ENCODE results near the gene SSC4D. TPM values are rescaled to one million over a fixed set of nuclear protein-coding genes. Genes with fewer than 3 reads are reported as not detected.
A peak's percentile ranks its signal among the peaks of the same experiment; 100 is the strongest.

Gene SSC4D
- total and polyA plus RNA-seq, 9 of the 15 experiments (the other 6 are each of a cell fraction or from before 2014, with no cell fraction given) = 0.06 to 1.1 (median 0.85) TPM; not detected in 1

GRCh38 chr7:76397409-76398183 is 11.9 kb downstream of the SSC4D start (continued):
- TF ChIP-seq CGGBP1 (CRISPR knock-in tag; IDR thresholded peaks at IDR 0.05) (no peak), ZNF766 (CRISPR knock-in tag; conservative IDR thresholded peaks at IDR 0.05) (no peak), ZNF75A (CRISPR knock-in tag; IDR thresholded peaks at IDR 0.05) (no peak), MCM3 (IDR thresholded peaks at IDR 0.05) (no peak), ZNF263 (CRISPR knock-in tag; IDR thresholded peaks at IDR 0.05; ENCODE audit: borderline replicate concordance) (no peak), ZNF778 (CRISPR knock-in tag; IDR thresholded peaks at IDR 0.05) (no peak), HSF4 (CRISPR knock-in tag; IDR thresholded peaks at IDR 0.05; ENCODE audit: borderline replicate concordance) (no peak), MGA (IDR thresholded peaks at IDR 0.05) (peak; percentile 99), MTA1 (IDR thresholded peaks at IDR 0.05; ENCODE audit: borderline replicate concordance) (no peak), CCNT2 (IDR thresholded peaks at IDR 0.05; ENCODE audit: borderline replicate concordance, extremely low read depth, insufficient read length, low read depth, low read length) (peak; percentile 63), MIER1 (IDR thresholded peaks at IDR 0.05; ENCODE audit: low read depth) (0 out of 2 replicates have a peak, but pooled peaks have one; percentile 64), ARID1B (IDR thresholded peaks at IDR 0.05) (peak; percentile 59), NFATC3 (IDR thresholded peaks at IDR 0.05) (no peak), GATAD2A (IDR thresholded peaks at IDR 0.05) (no peak; the same call in 1 of the 2 replicates), ZNF143 (CRISPR knock-in tag; IDR thresholded peaks at IDR 0.05) (peak; percentile 44; the same call in 1 of the 2 replicates), LEF1 (IDR thresholded peaks at IDR 0.05) (no peak; the same call in 1 of the 2 replicates), CREBBP (IDR thresholded peaks at IDR 0.05; ENCODE audit: low read depth, low read length) (no peak), U2AF1 (optimal IDR thresholded peaks at IDR 0.05; ENCODE audit: low read depth, low read length) (peak; percentile 48)

Measured in K562 (cell line).